Measurements from ENCODE around the gene SRPRB.

SRPRB gene

DNA sequence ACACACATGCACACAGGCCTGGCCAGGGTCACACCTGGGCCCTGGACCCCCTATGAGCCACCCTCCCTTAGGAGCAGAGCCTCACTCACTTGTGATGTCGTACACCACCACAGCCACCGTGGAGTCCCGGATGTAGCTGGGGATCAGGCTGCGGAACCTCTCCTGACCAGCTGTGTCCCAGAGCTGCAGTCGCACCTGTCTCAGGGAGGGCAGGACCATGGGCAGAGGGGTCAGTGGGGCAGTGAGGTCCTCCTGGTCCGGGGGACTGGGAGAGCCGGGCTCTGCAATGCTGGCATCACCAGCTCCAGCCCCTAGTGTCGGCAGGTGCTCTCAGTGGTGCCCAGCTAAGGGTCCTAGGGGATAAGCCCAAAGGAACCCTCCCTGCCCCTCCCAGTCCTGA lies 35.6 kb downstream of the SRPRB start:
- Histone ChIP-seq H3K27me3 (no peaks in the 10 kb centered on the region), H3K4me1 (ENCODE audit: control insufficient read depth in 1 of 2, insufficient read depth in 1 of 2, low read depth in 1 of 2, low read length in 1 of 2) (no peaks in the 10 kb centered on the region), H3K27ac (no peak overlapping the region), H3K9me3 (no peaks in the 10 kb centered on the region), H3K4me3 (ENCODE audit: low read depth in 1 of 2, low read length in 1 of 2) (no peak overlapping the region), H3K36me3 (no peaks in the 10 kb centered on the region)
- TF ChIP-seq CTCF (IDR thresholded peaks at IDR 0.05), result no peak

DNA sequence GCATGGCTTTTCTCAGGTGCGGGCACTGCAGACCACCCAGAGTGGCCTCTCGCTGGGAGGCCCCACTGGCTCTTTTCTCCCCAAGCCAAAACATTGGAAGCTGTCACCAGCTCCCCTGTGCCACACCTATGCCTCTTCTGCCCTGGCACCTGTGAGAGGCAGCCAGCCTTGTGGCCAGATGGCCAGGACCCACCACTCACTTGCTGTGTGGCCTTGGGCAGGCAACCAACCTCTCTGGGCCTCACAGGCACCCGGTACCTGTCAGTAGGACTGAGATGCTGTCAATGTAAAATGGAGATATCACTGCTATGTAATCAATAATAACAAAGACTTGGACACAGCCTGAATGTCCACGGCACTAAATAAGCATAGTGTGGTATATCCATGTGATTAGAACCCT lies 36.5 kb downstream of the SRPRB start:
- Histone ChIP-seq H3K4me1 (ENCODE audit: control insufficient read depth in 1 of 2, insufficient read depth in 1 of 2, low read depth in 1 of 2, low read length in 1 of 2) (no peaks in the 10 kb centered on the region), H3K27ac (no peak overlapping the region), H3K36me3 (no peaks in the 10 kb centered on the region), H3K27me3 (no peaks in the 10 kb centered on the region), H3K4me3 (ENCODE audit: low read depth in 1 of 2, low read length in 1 of 2) (no peak overlapping the region), H3K9me3 (no peaks in the 10 kb centered on the region)
- TF ChIP-seq CTCF (IDR thresholded peaks at IDR 0.05), result no peak

DNA sequence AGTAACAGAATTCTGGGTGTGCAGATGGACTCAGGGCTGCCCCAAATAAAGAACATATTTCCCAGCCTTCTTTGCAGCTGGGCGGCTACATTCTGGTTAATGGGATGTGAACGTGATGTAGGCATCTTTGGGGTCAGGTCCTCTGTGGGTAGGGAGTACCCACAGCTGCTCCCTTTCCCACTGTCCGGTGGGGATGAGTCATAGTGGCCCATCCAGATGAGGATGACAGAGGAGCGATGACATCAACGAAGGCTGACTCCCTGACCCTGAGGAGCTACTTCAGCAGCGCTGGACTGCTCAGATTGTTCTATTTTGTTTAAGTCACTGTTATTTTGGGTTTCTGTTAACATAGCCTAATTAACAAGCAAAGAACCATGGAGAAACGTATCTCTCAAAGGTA lies 38.0 kb downstream of the SRPRB start:
- Histone ChIP-seq H3K27ac (no peak overlapping the region), H3K4me1 (ENCODE audit: control insufficient read depth in 1 of 2, insufficient read depth in 1 of 2, low read depth in 1 of 2, low read length in 1 of 2) (no peaks in the 10 kb centered on the region), H3K9me3 (no peaks in the 10 kb centered on the region), H3K4me3 (ENCODE audit: low read depth in 1 of 2, low read length in 1 of 2) (no peak overlapping the region), H3K36me3 (no peaks in the 10 kb centered on the region), H3K27me3 (no peaks in the 10 kb centered on the region)
- TF ChIP-seq CTCF (IDR thresholded peaks at IDR 0.05), result no peak

DNA sequence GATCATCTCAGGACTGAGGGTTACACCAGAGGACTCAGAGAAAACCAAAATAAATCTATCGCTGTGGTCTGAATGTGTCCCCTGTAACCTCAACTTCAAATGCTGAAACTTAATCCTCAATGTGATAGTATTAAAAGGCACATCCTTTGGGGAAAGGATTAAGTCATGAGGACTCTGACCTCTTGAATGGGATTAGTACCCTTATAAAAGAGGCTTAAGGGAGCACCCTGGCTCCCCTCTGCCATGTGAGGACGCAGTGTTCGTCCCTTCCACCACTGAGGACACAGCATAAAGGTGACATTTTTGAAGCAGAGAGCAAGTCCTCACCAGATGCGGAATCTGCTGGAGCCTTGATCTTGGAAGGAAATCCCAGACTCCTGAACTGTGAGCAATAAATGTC lies 39.5 kb downstream of the SRPRB start:
- no peaks in the 10 kb centered on the region for H3K4me1 ChIP-seq (ENCODE audit: control insufficient read depth in 1 of 2, insufficient read depth in 1 of 2, low read depth in 1 of 2, low read length in 1 of 2)
- no peaks in the 10 kb centered on the region for H3K36me3 ChIP-seq
- no peak overlapping the region for H3K4me3 ChIP-seq (ENCODE audit: low read depth in 1 of 2, low read length in 1 of 2)
- no peaks in the 10 kb centered on the region for H3K27me3 ChIP-seq
- no peak for TF ChIP-seq CTCF (IDR thresholded peaks at IDR 0.05)
- H3K9me3 ChIP-seq, result no peaks in the 10 kb centered on the region
- H3K27ac ChIP-seq, result no peak overlapping the region

- no peaks in the 10 kb centered on the region for H3K36me3 ChIP-seq
- no peak overlapping the region for H3K4me3 ChIP-seq (ENCODE audit: low read depth in 1 of 2, low read length in 1 of 2)
- H3K4me1 ChIP-seq (ENCODE audit: control insufficient read depth in 1 of 2, insufficient read depth in 1 of 2, low read depth in 1 of 2, low read length in 1 of 2), result no peaks in the 10 kb centered on the region
- no peak overlapping the region for H3K27ac ChIP-seq
- no peaks in the 10 kb centered on the region for H3K27me3 ChIP-seq
- no peak for TF ChIP-seq CTCF (IDR thresholded peaks at IDR 0.05)
- H3K9me3 ChIP-seq, result no peaks in the 10 kb centered on the region
Observed at GRCh38 chr3:133849346-133849745, 43.7 kb downstream of the SRPRB start.

DNA sequence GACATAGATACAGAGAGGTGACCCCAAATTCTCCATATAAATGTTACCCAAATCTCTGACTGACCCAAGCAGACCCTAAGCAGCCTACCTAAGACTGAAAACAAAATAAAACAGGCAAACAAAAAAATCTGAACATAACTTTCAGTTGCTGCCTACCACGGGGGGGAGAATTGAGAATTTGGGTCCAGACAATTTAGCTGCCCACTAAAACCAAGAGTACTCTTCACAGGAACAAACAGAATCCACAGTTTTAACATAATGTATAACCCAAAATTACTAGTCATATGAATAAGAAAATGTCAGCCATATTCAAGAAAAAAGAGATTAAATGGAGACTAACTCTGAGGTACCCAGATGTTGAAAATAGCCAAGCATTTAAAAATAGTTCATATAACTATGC lies 44.4 kb downstream of the SRPRB start:
- Histone ChIP-seq H3K9me3 (no peaks in the 10 kb centered on the region), H3K27me3 (no peaks in the 10 kb centered on the region), H3K36me3 (no peaks in the 10 kb centered on the region), H3K4me1 (ENCODE audit: control insufficient read depth in 1 of 2, insufficient read depth in 1 of 2, low read depth in 1 of 2, low read length in 1 of 2) (no peaks in the 10 kb centered on the region), H3K4me3 (ENCODE audit: low read depth in 1 of 2, low read length in 1 of 2) (no peak overlapping the region), H3K27ac (no peak overlapping the region)
- TF ChIP-seq CTCF (IDR thresholded peaks at IDR 0.05), result no peak

Measured in neutrophil (primary cell).